Uterus (tissue), 2 donors: ENCODE results near the gene SOCS4.

Experiments
- POLR2A ChIP-seq, 2 donors: fragments of 450-650 bp; IDR thresholded peaks; one replicate each; pipeline ENCODE4 v1.6.1; 2016; ENCODE audit warnings: antibody characterized with exemption in 2 of 2, mild to moderate bottlenecking in 1 of 2, moderate library complexity in 1 of 2
- TF ChIP-seq, protein P1 (sequence below), 4 experiments: fragments of 200-600 bp in 2 of 4; fragments of 450-650 bp in 2 of 4; sonication (generic) in 2 of 4; IDR thresholded peaks; one replicate each; pipeline ENCODE4 v1.5.1; 2016 to 2019; ENCODE audit warnings: antibody characterized with exemption in 4 of 4, mild to moderate bottlenecking in 2 of 4, moderate library complexity in 1 of 4

- TF ChIP-seq, protein P1, sequence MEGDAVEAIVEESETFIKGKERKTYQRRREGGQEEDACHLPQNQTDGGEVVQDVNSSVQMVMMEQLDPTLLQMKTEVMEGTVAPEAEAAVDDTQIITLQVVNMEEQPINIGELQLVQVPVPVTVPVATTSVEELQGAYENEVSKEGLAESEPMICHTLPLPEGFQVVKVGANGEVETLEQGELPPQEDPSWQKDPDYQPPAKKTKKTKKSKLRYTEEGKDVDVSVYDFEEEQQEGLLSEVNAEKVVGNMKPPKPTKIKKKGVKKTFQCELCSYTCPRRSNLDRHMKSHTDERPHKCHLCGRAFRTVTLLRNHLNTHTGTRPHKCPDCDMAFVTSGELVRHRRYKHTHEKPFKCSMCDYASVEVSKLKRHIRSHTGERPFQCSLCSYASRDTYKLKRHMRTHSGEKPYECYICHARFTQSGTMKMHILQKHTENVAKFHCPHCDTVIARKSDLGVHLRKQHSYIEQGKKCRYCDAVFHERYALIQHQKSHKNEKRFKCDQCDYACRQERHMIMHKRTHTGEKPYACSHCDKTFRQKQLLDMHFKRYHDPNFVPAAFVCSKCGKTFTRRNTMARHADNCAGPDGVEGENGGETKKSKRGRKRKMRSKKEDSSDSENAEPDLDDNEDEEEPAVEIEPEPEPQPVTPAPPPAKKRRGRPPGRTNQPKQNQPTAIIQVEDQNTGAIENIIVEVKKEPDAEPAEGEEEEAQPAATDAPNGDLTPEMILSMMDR (IDR thresholded peaks at IDR 0.05), result no peak
- no peak for TF ChIP-seq POLR2A (IDR thresholded peaks at IDR 0.05)
Measured at GRCh38 chr14:55031190-55031589, 4.2 kb downstream of the SOCS4 start.
